HG03097 (cell line): ENCODE data around the gene AGAP3.

Source experiments
- ATAC-seq: cut with Tn5 transposase; IDR thresholded peaks from one replicate; pipeline ENCODE4 v1.9.1; 2021; ENCODE audit not compliant: unreplicated experiment, low FRiP score

The AGAP3 gene

GRCh38 chr7:151107882-151108281 is 21.6 kb downstream of the AGAP3 start:
- ATAC-seq, result no peak

- ATAC-seq, result no peak
These were observed 23.1 kb downstream of the AGAP3 start for GRCh38 chr7:151109094-151110048.

- no peak for ATAC-seq
These were observed 24.1 kb downstream of the AGAP3 start for GRCh38 chr7:151110236-151110940.

- peak; percentile 75 for ATAC-seq
These were observed 24.8 kb downstream of the AGAP3 start for GRCh38 chr7:151110941-151111645.

GRCh38 chr7:151113344-151114150 is 27.3 kb downstream of the AGAP3 start:
- ATAC-seq, result no peak

- ATAC-seq, result no peak
These were observed 28.1 kb downstream of the AGAP3 start for GRCh38 chr7:151114151-151115090.

- no peak for ATAC-seq
These were observed 29.0 kb downstream of the AGAP3 start for GRCh38 chr7:151115121-151115835.

- ATAC-seq, result no peak
These were observed 29.7 kb downstream of the AGAP3 start for GRCh38 chr7:151115836-151116418.

- no peak for ATAC-seq
These were observed 30.5 kb downstream of the AGAP3 start for GRCh38 chr7:151116603-151117440.

GRCh38 chr7:151117565-151117964 is 31.3 kb downstream of the AGAP3 start:
- ATAC-seq, result no peak

- no peak for ATAC-seq
These were observed 32.1 kb downstream of the AGAP3 start for GRCh38 chr7:151118108-151119054.

- ATAC-seq, result no peak
These were observed 32.8 kb downstream of the AGAP3 start for GRCh38 chr7:151119055-151119415.

GRCh38 chr7:151119902-151120301 is 33.6 kb downstream of the AGAP3 start:
- ATAC-seq, result no peak

GRCh38 chr7:151120896-151121295 is 34.6 kb downstream of the AGAP3 start:
- no peak for ATAC-seq

GRCh38 chr7:151121380-151122170 is 35.3 kb downstream of the AGAP3 start:
- no peak for ATAC-seq

- no peak for ATAC-seq
These were observed 36.0 kb downstream of the AGAP3 start for GRCh38 chr7:151122276-151122675.
